PC-9 (cell line): ENCODE data around the gene MLN. TPM values are rescaled to one million over a fixed set of nuclear protein-coding genes. Genes with fewer than 3 reads are reported as not detected.

Experiments used
- BruUV-seq: library from RNA; stranded (reverse); fragments of 400-500 nt; replicated peaks from 2 replicates; lab custom pipeline; 2021; lab: Mats Ljungman, UMichigan
- CTCF ChIA-PET: fragments of 300-600 bp; sonication (Branson Sonifier 250); formaldehyde crosslinking; loops from one replicate; lab custom pipeline; 2022; ENCODE audit warnings: antibody characterized with exemption; lab: Charles Lee
- POLR2A ChIA-PET: fragments of 300-600 bp; sonication (Branson Sonifier 250); formaldehyde crosslinking; loops from one replicate; lab custom pipeline; 2022; ENCODE audit warnings: antibody characterized with exemption; ENCODE audit not compliant: unreplicated experiment; lab: Charles Lee
- DNase-seq, 2 experiments: peaks; one replicate each; pipeline versions ENCODE4 v3.0.0 to v3.0.0-alpha.2; 2015 to 2022; ENCODE audit warnings: mixed read lengths in 1 of 2
- H2AFZ ChIP-seq: fragments of 200-600 bp; sonication (generic); 2 replicates; pipeline ENCODE4 v1.8.1; 2017; ENCODE audit warnings: antibody characterized with exemption
- H3F3A ChIP-seq: fragments of 200-600 bp; sonication (generic); 2 replicates; pipeline ENCODE4 v1.8.1; 2017; ENCODE audit warnings: antibody characterized with exemption, mild to moderate bottlenecking, low read depth; ENCODE audit not compliant: insufficient read depth
- H3K27ac ChIP-seq: fragments of 200-600 bp; sonication (generic); 2 replicates; pipeline ENCODE4 v1.6.1; 2016; ENCODE audit warnings: mixed run types
- H3K27me3 ChIP-seq: fragments of 200-600 bp; sonication (generic); 2 replicates; pipeline ENCODE4 v1.6.1; 2016; ENCODE audit warnings: low read depth, mixed run types; ENCODE audit not compliant: insufficient read depth
- H3K36me3 ChIP-seq: fragments of 200-600 bp; sonication (generic); 2 replicates; pipeline ENCODE4 v1.6.1; 2016; ENCODE audit warnings: low read depth, mixed run types
- H3K4me1 ChIP-seq: fragments of 200-600 bp; sonication (generic); replicated peaks from 2 replicates; pipeline ENCODE4 v1.6.1; 2016; ENCODE audit warnings: mixed run types; ENCODE audit not compliant: insufficient read depth
- H3K4me2 ChIP-seq: fragments of 200-600 bp; sonication (generic); 2 replicates; pipeline ENCODE4 v1.6.1; 2017; ENCODE audit warnings: mixed run types
- H3K4me3 ChIP-seq: fragments of 200-600 bp; sonication (generic); 2 replicates; pipeline ENCODE4 v1.6.1; 2016; ENCODE audit warnings: mixed run types
- H3K79me2 ChIP-seq: fragments of 200-600 bp; sonication (generic); 2 replicates; pipeline ENCODE4 v1.6.1; 2017; ENCODE audit warnings: low read depth, mixed run types
- H3K9me2 ChIP-seq: fragments of 200-600 bp; sonication (generic); 2 replicates; pipeline ENCODE4 v1.8.1; 2017; ENCODE audit warnings: mild to moderate bottlenecking; ENCODE audit not compliant: insufficient read depth
- H3K9me3 ChIP-seq: fragments of 200-600 bp; sonication (generic); 2 replicates; pipeline ENCODE4 v1.8.1; 2016; ENCODE audit warnings: low read depth; ENCODE audit not compliant: insufficient read depth
- H4K20me1 ChIP-seq: fragments of 200-600 bp; sonication (generic); 2 replicates; pipeline ENCODE4 v1.8.1; 2017; ENCODE audit not compliant: insufficient read depth
- EZH2 ChIP-seq: fragments of 200-600 bp; sonication (generic); IDR thresholded peaks from 2 replicates; pipeline ENCODE4 v1.8.0; 2017; ENCODE audit warnings: antibody characterized with exemption, low read depth
- intact Hi-C: fragments of 100-400 bp; cut with micrococcal nuclease; formaldehyde crosslinking; loops from one replicate; pipeline ENCODE4 v1.10.0; 2022; ENCODE audit not compliant: unreplicated experiment
- total RNA-seq: library from RNA; stranded (reverse); gene quantifications from 2 replicates; pipeline ENCODE4 v1.2.3, GENCODE V29; 2021
- TF ChIP-seq, protein P1 (sequence below): fragments of 200-600 bp; sonication (generic); conservative IDR thresholded peaks from 2 replicates; pipeline ENCODE4 v1.6.1; 2017; ENCODE audit warnings: mixed run types, antibody characterized with exemption, mild to moderate bottlenecking, moderate library complexity

The MLN gene
- total RNA-seq, 1 experiment from 2014 or later: not detected

DNA sequence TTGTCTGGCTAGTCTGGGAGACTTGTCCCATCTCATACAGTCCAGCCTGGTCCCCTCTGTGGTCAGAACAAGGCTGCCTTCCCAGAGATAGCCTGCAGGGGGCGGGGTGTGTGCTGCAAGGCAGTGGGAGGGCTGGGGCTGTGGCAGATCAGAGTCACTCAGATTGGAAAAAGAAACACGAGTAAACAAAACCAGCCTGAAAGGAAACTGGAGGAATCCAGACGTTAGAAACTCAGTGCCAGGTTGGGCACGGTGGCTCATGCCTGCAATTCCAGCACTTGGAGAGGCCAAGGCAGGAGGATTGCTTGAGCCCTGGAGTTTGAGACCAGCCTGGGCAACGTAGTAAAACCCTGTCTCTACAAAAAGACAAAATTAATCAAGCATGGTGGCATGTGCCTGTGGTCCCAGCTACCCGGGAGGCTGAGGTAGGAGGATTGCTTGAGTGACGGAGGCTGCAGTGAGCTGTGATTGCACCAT lies 35.1 kb downstream of the MLN start:
- no TSS peak for BruUV-seq

DNA sequence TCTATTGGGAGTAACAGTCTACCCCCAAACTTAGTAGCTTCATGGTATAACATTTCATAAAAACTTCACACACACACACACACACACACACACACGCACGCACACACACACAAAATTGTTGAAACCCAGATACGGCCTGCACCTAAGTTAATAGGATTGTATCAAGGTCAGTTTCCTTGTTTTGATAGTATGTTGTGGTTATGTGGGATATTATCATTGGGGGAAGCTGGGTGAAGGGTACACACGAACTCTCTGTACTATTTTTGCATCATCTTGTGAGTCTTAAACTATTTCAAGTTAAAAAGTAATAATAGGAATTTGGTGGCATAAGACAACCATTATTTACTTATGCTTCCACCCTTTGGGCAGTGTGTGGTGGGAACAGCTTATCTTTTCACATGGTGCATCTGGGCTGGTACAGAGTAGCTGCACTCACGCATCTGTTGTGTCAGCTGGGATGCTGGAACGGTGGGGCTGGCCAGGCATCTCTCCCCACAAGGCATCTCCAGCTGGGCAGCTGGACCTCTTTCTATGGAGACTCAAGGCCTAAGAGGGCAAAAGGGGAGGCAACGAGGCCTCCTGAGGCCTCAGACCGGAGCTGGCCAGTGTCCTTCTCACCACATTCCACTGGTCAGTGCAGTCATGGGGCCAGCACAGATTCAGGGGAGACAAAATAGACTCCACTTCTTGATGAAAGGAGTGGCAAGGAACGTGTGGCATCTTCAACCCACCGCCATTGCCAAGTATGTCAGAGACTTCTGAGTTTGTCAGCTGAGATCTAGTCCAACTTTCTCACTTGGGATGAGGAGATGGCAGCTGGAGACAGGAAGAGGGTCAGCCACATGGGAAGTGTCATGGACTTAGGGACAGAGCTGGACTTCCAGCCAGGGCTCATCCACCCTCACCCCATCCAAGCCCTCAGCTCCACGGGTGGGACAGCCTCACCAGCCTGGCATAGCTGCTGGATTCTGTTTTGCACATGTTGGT lies 36.6 kb downstream of the MLN start:
- no peak for DNase-seq
- POLR2A ChIA-PET: no interaction called here
- Histone ChIP-seq H2AFZ (no peak overlapping the region), H3K4me3 (no peak overlapping the region), H3K9me2 (no peaks in the 10 kb centered on the region), H3F3A (peaks cover 15% of the 10 kb centered on the region; the same call in 1 of the 2 replicates), H3K27me3 (no peaks in the 10 kb centered on the region), H3K4me1 (peaks cover 15% of the 10 kb centered on the region), H3K36me3 (no peaks in the 10 kb centered on the region), H3K79me2 (no peaks in the 10 kb centered on the region), H3K27ac (no peak overlapping the region), H3K9me3 (no peaks in the 10 kb centered on the region), H3K4me2 (no peak overlapping the region), H4K20me1 (0 out of 2 replicates have a peak, but pooled peaks cover 3% of the 10 kb centered on the region)
- TF ChIP-seq EZH2: no peak
- TF ChIP-seq, protein P1, sequence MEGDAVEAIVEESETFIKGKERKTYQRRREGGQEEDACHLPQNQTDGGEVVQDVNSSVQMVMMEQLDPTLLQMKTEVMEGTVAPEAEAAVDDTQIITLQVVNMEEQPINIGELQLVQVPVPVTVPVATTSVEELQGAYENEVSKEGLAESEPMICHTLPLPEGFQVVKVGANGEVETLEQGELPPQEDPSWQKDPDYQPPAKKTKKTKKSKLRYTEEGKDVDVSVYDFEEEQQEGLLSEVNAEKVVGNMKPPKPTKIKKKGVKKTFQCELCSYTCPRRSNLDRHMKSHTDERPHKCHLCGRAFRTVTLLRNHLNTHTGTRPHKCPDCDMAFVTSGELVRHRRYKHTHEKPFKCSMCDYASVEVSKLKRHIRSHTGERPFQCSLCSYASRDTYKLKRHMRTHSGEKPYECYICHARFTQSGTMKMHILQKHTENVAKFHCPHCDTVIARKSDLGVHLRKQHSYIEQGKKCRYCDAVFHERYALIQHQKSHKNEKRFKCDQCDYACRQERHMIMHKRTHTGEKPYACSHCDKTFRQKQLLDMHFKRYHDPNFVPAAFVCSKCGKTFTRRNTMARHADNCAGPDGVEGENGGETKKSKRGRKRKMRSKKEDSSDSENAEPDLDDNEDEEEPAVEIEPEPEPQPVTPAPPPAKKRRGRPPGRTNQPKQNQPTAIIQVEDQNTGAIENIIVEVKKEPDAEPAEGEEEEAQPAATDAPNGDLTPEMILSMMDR: no peak
- intact Hi-C loops: no loop called here
- CTCF ChIA-PET: interaction anchor here (0.5 to 0.8 kb wide), 2 partner anchors 55 to 56 kb away, joined by 3 to 4 read pairs; partner anchors contain the start of gene UQCC2
- no TSS peak for BruUV-seq

More for the DNA sequence above, 35.1 kb downstream of the MLN start:
- no peaks in the 10 kb centered on the region for H3K9me2 ChIP-seq
- no peak overlapping the region for H3K4me3 ChIP-seq
- peaks cover 3% of the 10 kb centered on the region; the same call in 1 of the 2 replicates for H3K36me3 ChIP-seq
- peaks cover 19% of the 10 kb centered on the region; the same call in 1 of the 2 replicates for H3F3A ChIP-seq
- intact Hi-C loops: no loop called here
- H3K27me3 ChIP-seq: no peaks in the 10 kb centered on the region
- CTCF ChIA-PET: no interaction called here
- H3K9me3 ChIP-seq: no peaks in the 10 kb centered on the region
- H4K20me1 ChIP-seq: 0 out of 2 replicates have a peak, but pooled peaks cover 5% of the 10 kb centered on the region
- H3K79me2 ChIP-seq: no peaks in the 10 kb centered on the region
- H2AFZ ChIP-seq: no peak overlapping the region
- TF ChIP-seq, protein P1: peak; percentile 91
- TF ChIP-seq EZH2: no peak
- no peak overlapping the region for H3K4me2 ChIP-seq
- no peak overlapping the region for H3K27ac ChIP-seq
- peak; percentile 56 to 81 for DNase-seq
- H3K4me1 ChIP-seq: peaks cover 19% of the 10 kb centered on the region
- POLR2A ChIA-PET: no interaction called here

DNA sequence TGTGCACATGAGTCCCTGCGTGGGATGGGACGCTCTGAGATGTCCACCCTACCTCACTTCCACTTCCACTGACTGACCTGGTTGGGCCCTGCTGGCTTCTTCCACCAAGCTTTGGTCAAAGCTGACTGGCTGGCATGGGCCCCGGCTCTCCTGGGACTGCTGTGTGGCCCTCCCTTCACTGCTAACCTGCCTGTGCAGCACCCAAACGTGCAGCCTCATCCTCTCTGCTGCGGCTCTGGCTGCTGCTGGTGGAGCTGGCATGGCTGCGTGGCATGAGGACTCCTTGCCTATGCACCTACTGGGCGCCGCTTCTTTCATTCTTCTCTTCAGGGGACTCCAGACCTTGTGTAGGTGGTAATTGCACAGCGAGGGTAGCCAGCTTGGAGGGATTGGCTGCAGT lies 38.4 kb downstream of the MLN start:
- Histone ChIP-seq H3K27me3 (no peaks in the 10 kb centered on the region), H3K4me2 (no peak overlapping the region), H3K27ac (no peak overlapping the region), H3K79me2 (no peaks in the 10 kb centered on the region), H3K4me1 (peaks cover 6% of the 10 kb centered on the region), H3K4me3 (no peak overlapping the region), H3K9me3 (no peaks in the 10 kb centered on the region), H3F3A (no peaks in the 10 kb centered on the region; the same call in 1 of the 2 replicates), H3K36me3 (no peaks in the 10 kb centered on the region), H3K9me2 (no peaks in the 10 kb centered on the region), H4K20me1 (no peaks in the 10 kb centered on the region), H2AFZ (no peak overlapping the region)
- ChIA-PET CTCF (no interaction called here), POLR2A (no interaction called here)
- BruUV-seq: no TSS peak
- no peak for DNase-seq
- intact Hi-C loops: no loop called here
- no peak for TF ChIP-seq EZH2
- TF ChIP-seq, protein P1: no peak
